ENCODE results near the gene RNF5.

GRCh38 chr6:32189742-32190053, 11.5 kb downstream of the RNF5 start:
- no peak for TF ChIP-seq RARB (CRISPR knock-in tag; IDR thresholded peaks at IDR 0.05)
- no peak for TF ChIP-seq OSR1 (CRISPR knock-in tag; IDR thresholded peaks at IDR 0.05)
- TF ChIP-seq BACH2 (CRISPR knock-in tag; IDR thresholded peaks at IDR 0.05; ENCODE audit: borderline replicate concordance): no peak
- no peak for TF ChIP-seq CSRNP3 (CRISPR knock-in tag; IDR thresholded peaks at IDR 0.05)
- TF ChIP-seq ZNF70 (CRISPR knock-in tag; IDR thresholded peaks at IDR 0.05): no peak

Measured in SK-N-SH treated with all-trans-retinoic acid at 6 μM for 48 hours (cell line).